PC-9 (cell line): ENCODE data around the gene PRR35. TPM values are rescaled to one million over a fixed set of nuclear protein-coding genes. Genes with fewer than 3 reads are reported as not detected.

Experiments used
- BruUV-seq: library from RNA; stranded (reverse); fragments of 400-500 nt; replicated peaks from 2 replicates; lab custom pipeline; 2021; lab: Mats Ljungman, UMichigan
- CTCF ChIA-PET: fragments of 300-600 bp; sonication (Branson Sonifier 250); formaldehyde crosslinking; loops from one replicate; lab custom pipeline; 2022; ENCODE audit warnings: antibody characterized with exemption; lab: Charles Lee
- POLR2A ChIA-PET: fragments of 300-600 bp; sonication (Branson Sonifier 250); formaldehyde crosslinking; loops from one replicate; lab custom pipeline; 2022; ENCODE audit warnings: antibody characterized with exemption; ENCODE audit not compliant: unreplicated experiment; lab: Charles Lee
- DNase-seq, 2 experiments: peaks; one replicate each; pipeline versions ENCODE4 v3.0.0 to v3.0.0-alpha.2; 2015 to 2022; ENCODE audit warnings: mixed read lengths in 1 of 2
- H2AFZ ChIP-seq: fragments of 200-600 bp; sonication (generic); 2 replicates; pipeline ENCODE4 v1.8.1; 2017; ENCODE audit warnings: antibody characterized with exemption
- H3F3A ChIP-seq: fragments of 200-600 bp; sonication (generic); 2 replicates; pipeline ENCODE4 v1.8.1; 2017; ENCODE audit warnings: antibody characterized with exemption, mild to moderate bottlenecking, low read depth; ENCODE audit not compliant: insufficient read depth
- H3K27ac ChIP-seq: fragments of 200-600 bp; sonication (generic); 2 replicates; pipeline ENCODE4 v1.6.1; 2016; ENCODE audit warnings: mixed run types
- H3K27me3 ChIP-seq: fragments of 200-600 bp; sonication (generic); 2 replicates; pipeline ENCODE4 v1.6.1; 2016; ENCODE audit warnings: low read depth, mixed run types; ENCODE audit not compliant: insufficient read depth
- H3K36me3 ChIP-seq: fragments of 200-600 bp; sonication (generic); 2 replicates; pipeline ENCODE4 v1.6.1; 2016; ENCODE audit warnings: low read depth, mixed run types
- H3K4me1 ChIP-seq: fragments of 200-600 bp; sonication (generic); replicated peaks from 2 replicates; pipeline ENCODE4 v1.6.1; 2016; ENCODE audit warnings: mixed run types; ENCODE audit not compliant: insufficient read depth
- H3K4me2 ChIP-seq: fragments of 200-600 bp; sonication (generic); 2 replicates; pipeline ENCODE4 v1.6.1; 2017; ENCODE audit warnings: mixed run types
- H3K4me3 ChIP-seq: fragments of 200-600 bp; sonication (generic); 2 replicates; pipeline ENCODE4 v1.6.1; 2016; ENCODE audit warnings: mixed run types
- H3K79me2 ChIP-seq: fragments of 200-600 bp; sonication (generic); 2 replicates; pipeline ENCODE4 v1.6.1; 2017; ENCODE audit warnings: low read depth, mixed run types
- H3K9me2 ChIP-seq: fragments of 200-600 bp; sonication (generic); 2 replicates; pipeline ENCODE4 v1.8.1; 2017; ENCODE audit warnings: mild to moderate bottlenecking; ENCODE audit not compliant: insufficient read depth
- H3K9me3 ChIP-seq: fragments of 200-600 bp; sonication (generic); 2 replicates; pipeline ENCODE4 v1.8.1; 2016; ENCODE audit warnings: low read depth; ENCODE audit not compliant: insufficient read depth
- H4K20me1 ChIP-seq: fragments of 200-600 bp; sonication (generic); 2 replicates; pipeline ENCODE4 v1.8.1; 2017; ENCODE audit not compliant: insufficient read depth
- EZH2 ChIP-seq: fragments of 200-600 bp; sonication (generic); IDR thresholded peaks from 2 replicates; pipeline ENCODE4 v1.8.0; 2017; ENCODE audit warnings: antibody characterized with exemption, low read depth
- intact Hi-C: fragments of 100-400 bp; cut with micrococcal nuclease; formaldehyde crosslinking; loops from one replicate; pipeline ENCODE4 v1.10.0; 2022; ENCODE audit not compliant: unreplicated experiment
- total RNA-seq: library from RNA; stranded (reverse); gene quantifications from 2 replicates; pipeline ENCODE4 v1.2.3, GENCODE V29; 2021
- TF ChIP-seq, protein P1 (sequence below): fragments of 200-600 bp; sonication (generic); conservative IDR thresholded peaks from 2 replicates; pipeline ENCODE4 v1.6.1; 2017; ENCODE audit warnings: mixed run types, antibody characterized with exemption, mild to moderate bottlenecking, moderate library complexity

The PRR35 gene
- total RNA-seq, 1 experiment from 2014 or later: not detected

DNA sequence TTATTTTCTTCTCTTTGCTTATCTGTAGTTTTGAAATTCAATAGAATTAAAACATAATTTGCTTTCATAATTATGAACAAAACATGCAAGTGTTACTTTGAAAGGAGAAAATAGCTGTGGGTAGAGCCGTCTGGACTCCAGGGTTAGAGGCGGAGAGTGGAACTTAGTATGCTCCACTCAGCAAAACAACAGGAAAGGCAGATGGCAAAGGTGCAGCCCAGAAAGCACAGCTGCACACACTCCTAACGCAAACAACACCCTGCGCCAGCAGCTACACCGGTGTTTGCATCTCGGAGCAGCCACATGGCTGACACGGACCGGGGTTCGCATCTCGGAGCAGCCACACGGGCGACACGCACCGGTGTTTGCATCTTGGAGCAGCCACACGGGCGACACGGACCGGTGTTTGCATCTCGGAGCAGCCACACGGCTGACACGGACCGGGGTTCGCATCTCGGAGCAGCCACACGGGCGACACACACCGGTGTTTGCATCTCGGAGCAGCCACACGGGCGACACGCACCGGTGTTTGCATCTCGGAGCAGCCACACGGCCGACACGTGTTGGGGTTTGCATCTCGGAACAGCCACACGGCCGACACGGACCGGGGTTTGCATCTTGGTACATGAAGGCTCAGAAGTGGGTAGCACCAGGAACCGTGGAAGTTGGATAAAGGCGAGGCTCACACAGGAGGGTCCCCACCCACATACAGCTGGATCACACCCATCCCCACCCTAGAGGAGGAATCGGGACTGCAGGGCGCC is 44.8 kb upstream of the PRR35 start:
- Histone ChIP-seq H3K9me2 (no peaks in the 10 kb centered on the region), H4K20me1 (no peaks in the 10 kb centered on the region), H3K4me3 (no peak overlapping the region), H3K79me2 (no peaks in the 10 kb centered on the region), H3K4me2 (no peak overlapping the region), H3K9me3 (no peaks in the 10 kb centered on the region), H3K4me1 (no peaks in the 10 kb centered on the region), H3K27ac (no peak overlapping the region), H3K36me3 (no peaks in the 10 kb centered on the region), H2AFZ (no peak overlapping the region), H3F3A (no peaks in the 10 kb centered on the region), H3K27me3 (no peaks in the 10 kb centered on the region)
- no TSS peak for BruUV-seq
- POLR2A ChIA-PET: no interaction called here
- intact Hi-C loops: no loop called here
- no peak for TF ChIP-seq EZH2
- TF ChIP-seq, protein P1, sequence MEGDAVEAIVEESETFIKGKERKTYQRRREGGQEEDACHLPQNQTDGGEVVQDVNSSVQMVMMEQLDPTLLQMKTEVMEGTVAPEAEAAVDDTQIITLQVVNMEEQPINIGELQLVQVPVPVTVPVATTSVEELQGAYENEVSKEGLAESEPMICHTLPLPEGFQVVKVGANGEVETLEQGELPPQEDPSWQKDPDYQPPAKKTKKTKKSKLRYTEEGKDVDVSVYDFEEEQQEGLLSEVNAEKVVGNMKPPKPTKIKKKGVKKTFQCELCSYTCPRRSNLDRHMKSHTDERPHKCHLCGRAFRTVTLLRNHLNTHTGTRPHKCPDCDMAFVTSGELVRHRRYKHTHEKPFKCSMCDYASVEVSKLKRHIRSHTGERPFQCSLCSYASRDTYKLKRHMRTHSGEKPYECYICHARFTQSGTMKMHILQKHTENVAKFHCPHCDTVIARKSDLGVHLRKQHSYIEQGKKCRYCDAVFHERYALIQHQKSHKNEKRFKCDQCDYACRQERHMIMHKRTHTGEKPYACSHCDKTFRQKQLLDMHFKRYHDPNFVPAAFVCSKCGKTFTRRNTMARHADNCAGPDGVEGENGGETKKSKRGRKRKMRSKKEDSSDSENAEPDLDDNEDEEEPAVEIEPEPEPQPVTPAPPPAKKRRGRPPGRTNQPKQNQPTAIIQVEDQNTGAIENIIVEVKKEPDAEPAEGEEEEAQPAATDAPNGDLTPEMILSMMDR: no peak
- CTCF ChIA-PET: no interaction called here
- no peak for DNase-seq

DNA sequence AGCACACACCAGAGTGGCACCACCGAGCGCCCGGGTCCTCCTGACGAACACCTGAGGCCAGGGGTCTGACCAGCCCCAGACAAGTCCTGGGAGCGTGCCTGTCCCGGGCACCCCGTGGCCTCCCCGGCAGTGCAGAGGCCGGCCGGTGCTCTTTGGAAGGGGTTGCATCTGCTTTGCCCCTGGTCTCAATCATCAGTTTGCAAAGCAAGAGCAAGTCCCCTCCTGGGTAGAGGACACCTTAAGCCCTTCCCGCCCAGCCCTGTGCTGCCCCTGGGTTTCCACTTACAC is 44.3 kb upstream of the PRR35 start:
- no peaks in the 10 kb centered on the region for H3K36me3 ChIP-seq
- H2AFZ ChIP-seq: no peak overlapping the region
- H3F3A ChIP-seq: no peaks in the 10 kb centered on the region
- H3K4me1 ChIP-seq: no peaks in the 10 kb centered on the region
- no peaks in the 10 kb centered on the region for H3K9me3 ChIP-seq
- no peaks in the 10 kb centered on the region for H4K20me1 ChIP-seq
- intact Hi-C loops: no loop called here
- H3K4me2 ChIP-seq: no peak overlapping the region
- TF ChIP-seq, protein P1: no peak
- TF ChIP-seq EZH2: no peak
- ChIA-PET CTCF (no interaction called here), POLR2A (no interaction called here)
- no TSS peak for BruUV-seq
- no peaks in the 10 kb centered on the region for H3K27me3 ChIP-seq
- H3K4me3 ChIP-seq: no peak overlapping the region
- no peaks in the 10 kb centered on the region for H3K9me2 ChIP-seq
- no peak for DNase-seq
- no peaks in the 10 kb centered on the region for H3K79me2 ChIP-seq
- H3K27ac ChIP-seq: no peak overlapping the region

DNA sequence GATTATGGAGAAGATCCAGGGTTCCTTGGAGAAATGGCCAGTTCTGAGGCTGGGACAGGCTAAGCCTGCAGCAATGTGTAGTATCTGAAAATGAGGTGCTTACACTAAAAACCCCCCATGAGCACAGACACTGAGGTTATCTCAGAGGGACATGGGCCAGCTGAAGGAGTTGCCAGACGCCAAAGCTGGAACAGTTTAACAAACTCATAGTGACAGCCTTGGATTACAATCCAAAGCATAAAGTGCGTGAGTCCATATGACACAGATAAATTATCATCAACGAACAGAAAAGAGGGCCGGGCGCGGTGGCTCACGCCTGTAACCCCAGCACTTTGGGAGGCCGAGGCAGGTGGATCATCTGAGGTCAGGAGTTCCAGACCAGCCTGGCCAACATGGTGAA is 43.9 kb upstream of the PRR35 start:
- intact Hi-C loops: no loop called here
- no peak overlapping the region for H2AFZ ChIP-seq
- H3F3A ChIP-seq: no peaks in the 10 kb centered on the region
- no peaks in the 10 kb centered on the region for H3K9me3 ChIP-seq
- H3K4me2 ChIP-seq: no peak overlapping the region
- H3K4me1 ChIP-seq: no peaks in the 10 kb centered on the region
- H3K4me3 ChIP-seq: no peak overlapping the region
- H3K27ac ChIP-seq: no peak overlapping the region
- BruUV-seq: no TSS peak
- no peaks in the 10 kb centered on the region for H3K36me3 ChIP-seq
- DNase-seq: no peak
- ChIA-PET CTCF (no interaction called here), POLR2A (interaction anchor here (0.7 kb wide), 1 partner anchor 237 kb away, joined by 3 read pairs; no protein-coding TSS in a partner anchor)
- no peaks in the 10 kb centered on the region for H4K20me1 ChIP-seq
- no peaks in the 10 kb centered on the region for H3K79me2 ChIP-seq
- no peaks in the 10 kb centered on the region for H3K27me3 ChIP-seq
- no peaks in the 10 kb centered on the region for H3K9me2 ChIP-seq
- TF ChIP-seq, protein P1: no peak
- no peak for TF ChIP-seq EZH2
